ENCODE data around the gene MYO16. TPM values are rescaled to one million over a fixed set of nuclear protein-coding genes. Genes with fewer than 3 reads are reported as not detected.
A peak's percentile ranks its signal among the peaks of the same experiment; 100 is the strongest.

MYO16 gene
- total RNA-seq, 3 donors from 2014 or later, result 0.15 to 0.48 (median 0.33) TPM

DNA sequence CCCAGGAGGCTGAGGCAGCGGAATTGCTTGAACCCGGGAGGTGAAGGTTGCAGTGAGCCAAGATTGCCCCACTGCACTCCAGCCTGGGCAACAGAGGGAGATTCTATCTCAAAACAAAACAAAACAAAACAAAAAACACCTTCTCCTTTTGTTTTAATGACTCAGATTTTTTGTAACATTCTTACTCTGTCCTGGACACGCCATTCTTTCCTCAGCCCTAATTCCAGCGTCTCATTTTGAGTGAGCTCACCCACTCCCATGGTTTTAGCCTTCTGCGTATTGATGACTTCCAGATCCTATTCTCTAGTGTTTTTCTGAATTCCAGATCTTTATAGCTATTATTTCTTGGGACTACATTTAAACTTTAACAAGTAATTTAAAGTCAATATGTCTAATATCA lies 326.3 kb downstream of the MYO16 start:
- H3K36me3 ChIP-seq, result no peaks in the 10 kb centered on the region
- TF ChIP-seq POLR2A (IDR thresholded peaks at IDR 0.05) (no peak), POLR2AphosphoS5 (IDR thresholded peaks at IDR 0.05) (no peak), CTCF (IDR thresholded peaks at IDR 0.05) (no peak)
- H3K9me3 ChIP-seq, result no peaks in the 10 kb centered on the region
- no peaks in the 10 kb centered on the region for H3K4me1 ChIP-seq
- DNase-seq (ENCODE audit: low spot score in 2 of 2), result no peak
- no peak overlapping the region for H3K4me3 ChIP-seq
- no peak overlapping the region for H3K27ac ChIP-seq
- H3K27me3 ChIP-seq, result no peaks in the 10 kb centered on the region
- intact Hi-C loops (cut with DNase I; ENCODE audit: low total_unique reads), result no loop called here

GRCh38 chr13:108957369-108958012 lies 328.1 kb downstream of the MYO16 start:
- intact Hi-C loops (cut with DNase I; ENCODE audit: low total_unique reads), result no loop called here
- no peaks in the 10 kb centered on the region for H3K36me3 ChIP-seq
- no peak overlapping the region for H3K4me3 ChIP-seq
- no peaks in the 10 kb centered on the region for H3K4me1 ChIP-seq
- no peaks in the 10 kb centered on the region for H3K27me3 ChIP-seq
- DNase-seq (ENCODE audit: low spot score in 2 of 2), result no peak
- no peaks in the 10 kb centered on the region for H3K9me3 ChIP-seq
- no peak overlapping the region for H3K27ac ChIP-seq
- TF ChIP-seq POLR2A (IDR thresholded peaks at IDR 0.05) (no peak), CTCF (IDR thresholded peaks at IDR 0.05) (no peak), POLR2AphosphoS5 (IDR thresholded peaks at IDR 0.05) (peak in 1 of 3 donors; percentile 26)

GRCh38 chr13:108958013-108958376 lies 328.6 kb downstream of the MYO16 start:
- H3K9me3 ChIP-seq, result no peaks in the 10 kb centered on the region
- no peak for DNase-seq (ENCODE audit: low spot score in 2 of 2)
- H3K4me1 ChIP-seq, result no peaks in the 10 kb centered on the region
- H3K27me3 ChIP-seq, result no peaks in the 10 kb centered on the region
- H3K4me3 ChIP-seq, result no peak overlapping the region
- no peak overlapping the region for H3K27ac ChIP-seq
- intact Hi-C loops (cut with DNase I; ENCODE audit: low total_unique reads), result no loop called here
- TF ChIP-seq POLR2AphosphoS5 (IDR thresholded peaks at IDR 0.05) (no peak), CTCF (IDR thresholded peaks at IDR 0.05) (no peak), POLR2A (IDR thresholded peaks at IDR 0.05) (no peak)
- no peaks in the 10 kb centered on the region for H3K36me3 ChIP-seq

DNA sequence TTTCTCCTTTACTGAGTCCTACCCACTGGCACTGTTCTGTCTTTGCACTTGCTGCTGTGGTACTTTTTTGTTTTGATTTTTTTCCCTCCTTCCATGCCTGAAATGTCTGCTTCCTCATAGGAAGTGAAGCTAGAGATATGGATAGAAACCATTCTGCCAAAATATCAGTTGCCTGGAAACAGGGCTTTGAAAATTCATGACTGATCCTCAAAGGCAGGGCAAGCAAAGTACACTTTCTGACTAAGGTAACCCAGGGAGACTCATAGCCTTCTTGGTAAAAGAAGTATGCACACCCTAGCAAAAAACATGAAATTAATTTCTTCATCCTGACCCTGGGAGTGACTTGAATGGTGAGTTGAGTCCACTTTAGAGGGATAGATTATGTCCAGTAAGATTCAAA lies 329.8 kb downstream of the MYO16 start:
- intact Hi-C loops (cut with DNase I; ENCODE audit: low total_unique reads), result no loop called here
- no peak for DNase-seq (ENCODE audit: low spot score in 2 of 2)
- H3K9me3 ChIP-seq, result no peaks in the 10 kb centered on the region
- no peak overlapping the region for H3K27ac ChIP-seq
- no peaks in the 10 kb centered on the region for H3K27me3 ChIP-seq
- H3K4me3 ChIP-seq, result no peak overlapping the region
- TF ChIP-seq POLR2AphosphoS5 (IDR thresholded peaks at IDR 0.05) (no peak), POLR2A (IDR thresholded peaks at IDR 0.05) (no peak), CTCF (IDR thresholded peaks at IDR 0.05) (no peak)
- H3K4me1 ChIP-seq, result no peaks in the 10 kb centered on the region
- H3K36me3 ChIP-seq, result no peaks in the 10 kb centered on the region

DNA sequence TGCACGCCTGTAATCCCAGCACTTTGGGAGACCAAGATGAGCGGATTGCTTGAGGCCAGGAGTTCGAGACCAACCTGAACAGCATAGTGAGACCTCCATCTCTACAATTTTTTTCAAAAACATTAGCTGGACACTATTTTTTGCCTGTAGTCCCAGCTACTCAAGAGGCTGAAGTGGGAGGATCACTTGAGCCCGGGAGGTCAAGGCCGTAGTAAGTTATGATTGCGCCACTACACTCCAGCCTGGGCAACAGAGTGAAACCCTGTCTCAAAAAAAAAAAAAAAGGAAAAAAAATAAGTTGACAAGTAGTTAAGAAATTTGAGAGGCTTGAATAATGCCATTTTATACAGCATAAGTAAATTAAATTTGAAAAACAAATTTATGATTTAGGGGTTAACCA lies 330.6 kb downstream of the MYO16 start:
- intact Hi-C loops (cut with DNase I; ENCODE audit: low total_unique reads), result no loop called here
- Histone ChIP-seq H3K27me3 (no peaks in the 10 kb centered on the region), H3K4me3 (no peak overlapping the region)

More for the DNA sequence above, 330.6 kb downstream of the MYO16 start:
- H3K9me3 ChIP-seq, result no peaks in the 10 kb centered on the region
- no peak for DNase-seq (ENCODE audit: low spot score in 2 of 2)
- no peaks in the 10 kb centered on the region for H3K36me3 ChIP-seq
- no peak overlapping the region for H3K27ac ChIP-seq
- no peaks in the 10 kb centered on the region for H3K4me1 ChIP-seq
- TF ChIP-seq POLR2AphosphoS5 (IDR thresholded peaks at IDR 0.05) (no peak), CTCF (IDR thresholded peaks at IDR 0.05) (no peak), POLR2A (IDR thresholded peaks at IDR 0.05) (no peak)

Data from breast epithelium (tissue), 4 donors.